Kidney epithelial cell (primary cell): ENCODE results near the gene CNTNAP2. TPM values are rescaled to one million over a fixed set of nuclear protein-coding genes. Genes with fewer than 3 reads are reported as not detected.

Experiments used
- DNase-seq: peaks from one replicate; pipeline ENCODE4 v3.0.0-alpha.2; 2010; ENCODE audit warnings: low read depth
- H3K27me3 ChIP-seq: 2 replicates; pipeline ENCODE4 v1.6.0; 2011; ENCODE audit warnings: low read length; ENCODE audit not compliant: control insufficient read depth, insufficient read depth
- H3K36me3 ChIP-seq: 2 replicates; pipeline ENCODE4 v1.5.1; 2011; ENCODE audit warnings: low read length; ENCODE audit not compliant: control insufficient read depth, insufficient read depth
- H3K4me3 ChIP-seq: 2 replicates; pipeline ENCODE4 v1.5.1; 2011; ENCODE audit warnings: low read depth, mild to moderate bottlenecking, control low read depth, low read length
- total RNA-seq: library from RNA; depleted of rRNA; stranded (reverse); fragments of >200 nt; gene quantifications from 2 replicates; pipeline ENCODE4 v1.2.3, GENCODE V29; 2015
- TF ChIP-seq, protein P1 (sequence below): IDR thresholded peaks from 2 replicates; pipeline ENCODE4 v1.5.1; 2011; ENCODE audit warnings: mild to moderate bottlenecking, moderate library complexity, low read length, control low read depth, inconsistent platforms; ENCODE audit not compliant: insufficient read depth, poor library complexity, severe bottlenecking

CNTNAP2 gene
- total RNA-seq, 1 donor from 2014 or later: 14.0 TPM

DNA sequence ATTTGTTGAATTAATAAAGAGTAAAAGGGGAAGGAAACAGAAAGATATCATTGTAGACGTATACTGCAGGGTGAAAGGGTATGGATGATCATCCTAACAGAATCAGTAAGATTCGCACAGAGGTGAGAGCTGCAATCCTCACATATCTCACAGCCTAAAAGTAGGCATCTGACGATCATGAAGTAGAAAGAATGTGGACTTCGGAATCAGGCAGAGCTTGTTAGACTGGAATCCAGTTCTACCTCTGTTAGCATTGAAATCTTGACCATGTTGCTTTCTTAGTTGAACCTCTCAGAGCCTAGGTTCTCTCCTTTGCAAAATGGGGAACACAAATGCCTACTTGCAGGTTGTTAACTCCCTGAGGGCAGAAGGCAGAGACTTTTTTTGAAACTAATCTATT lies 2154.0 kb downstream of the CNTNAP2 start:
- Histone ChIP-seq H3K36me3 (no peaks in the 10 kb centered on the region), H3K27me3 (peaks cover 2% of the 10 kb centered on the region), H3K4me3 (no peak overlapping the region)
- no peak for DNase-seq
- TF ChIP-seq, protein P1, sequence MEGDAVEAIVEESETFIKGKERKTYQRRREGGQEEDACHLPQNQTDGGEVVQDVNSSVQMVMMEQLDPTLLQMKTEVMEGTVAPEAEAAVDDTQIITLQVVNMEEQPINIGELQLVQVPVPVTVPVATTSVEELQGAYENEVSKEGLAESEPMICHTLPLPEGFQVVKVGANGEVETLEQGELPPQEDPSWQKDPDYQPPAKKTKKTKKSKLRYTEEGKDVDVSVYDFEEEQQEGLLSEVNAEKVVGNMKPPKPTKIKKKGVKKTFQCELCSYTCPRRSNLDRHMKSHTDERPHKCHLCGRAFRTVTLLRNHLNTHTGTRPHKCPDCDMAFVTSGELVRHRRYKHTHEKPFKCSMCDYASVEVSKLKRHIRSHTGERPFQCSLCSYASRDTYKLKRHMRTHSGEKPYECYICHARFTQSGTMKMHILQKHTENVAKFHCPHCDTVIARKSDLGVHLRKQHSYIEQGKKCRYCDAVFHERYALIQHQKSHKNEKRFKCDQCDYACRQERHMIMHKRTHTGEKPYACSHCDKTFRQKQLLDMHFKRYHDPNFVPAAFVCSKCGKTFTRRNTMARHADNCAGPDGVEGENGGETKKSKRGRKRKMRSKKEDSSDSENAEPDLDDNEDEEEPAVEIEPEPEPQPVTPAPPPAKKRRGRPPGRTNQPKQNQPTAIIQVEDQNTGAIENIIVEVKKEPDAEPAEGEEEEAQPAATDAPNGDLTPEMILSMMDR: no peak

DNA sequence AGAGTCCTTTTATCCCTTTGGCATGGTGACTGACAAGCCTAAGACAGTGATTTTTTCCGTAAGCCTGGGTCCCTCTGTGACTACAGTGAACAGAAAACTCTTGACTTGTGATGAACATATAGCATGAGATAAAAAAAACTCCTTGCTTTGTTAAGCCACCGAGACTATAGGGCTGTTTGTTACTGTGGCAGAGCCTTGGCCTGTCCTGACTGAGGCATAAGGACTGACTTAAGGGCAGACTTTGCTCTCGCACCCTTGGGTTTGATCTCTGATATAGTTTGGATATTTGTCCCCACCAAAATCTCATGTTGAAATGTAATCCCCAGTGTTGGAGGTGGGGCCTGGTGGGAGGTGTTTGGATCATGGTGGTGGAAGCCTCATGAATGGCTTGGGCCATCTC lies 2157.5 kb downstream of the CNTNAP2 start:
- Histone ChIP-seq H3K27me3 (peaks cover 2% of the 10 kb centered on the region), H3K4me3 (no peak overlapping the region), H3K36me3 (no peaks in the 10 kb centered on the region)
- no peak for DNase-seq
- TF ChIP-seq, protein P1: no peak

GRCh38 chr7:148275359-148275890 lies 2158.8 kb downstream of the CNTNAP2 start:
- H3K27me3 ChIP-seq: peaks cover 2% of the 10 kb centered on the region
- no peaks in the 10 kb centered on the region for H3K36me3 ChIP-seq
- no peak overlapping the region for H3K4me3 ChIP-seq
- TF ChIP-seq, protein P1: no peak
- no peak for DNase-seq

DNA sequence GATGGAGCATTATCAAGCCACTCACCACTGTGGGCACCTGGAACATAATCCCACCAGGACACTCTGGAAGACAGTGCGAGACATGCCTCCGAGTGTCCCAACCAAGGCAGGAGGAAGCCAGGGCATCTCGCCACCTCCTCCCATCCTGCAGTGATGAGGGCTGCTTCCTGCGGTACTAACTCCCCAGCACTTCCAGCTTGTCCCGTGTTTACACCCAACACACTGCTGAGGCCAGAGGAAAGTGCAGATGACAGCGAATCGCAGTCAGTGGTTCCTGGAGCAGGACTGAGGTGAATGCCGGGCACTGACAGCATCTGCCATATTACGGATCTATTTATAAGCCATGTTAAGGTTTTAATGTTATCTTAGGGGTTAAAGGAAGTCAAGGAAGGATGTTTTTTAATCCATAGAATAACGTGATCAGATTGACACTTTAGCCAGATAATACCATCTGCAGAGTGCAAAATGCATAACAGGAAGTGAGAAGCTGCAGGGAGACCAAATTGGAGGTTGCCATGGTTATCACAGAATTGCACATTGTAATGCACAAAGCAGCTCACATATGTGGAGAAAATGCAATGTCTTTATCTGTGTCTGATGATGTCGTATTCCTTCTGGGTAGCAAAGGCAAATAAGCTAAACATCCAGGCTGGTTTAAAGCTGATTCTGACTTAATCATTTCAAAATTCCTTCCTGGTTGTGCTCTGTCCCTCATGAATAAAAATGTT lies 2159.9 kb downstream of the CNTNAP2 start:
- no peak for DNase-seq
- no peak overlapping the region for H3K4me3 ChIP-seq
- H3K36me3 ChIP-seq: no peaks in the 10 kb centered on the region
- TF ChIP-seq, protein P1: no peak
- peaks cover 2% of the 10 kb centered on the region for H3K27me3 ChIP-seq

GRCh38 chr7:148277042-148277660 lies 2160.6 kb downstream of the CNTNAP2 start:
- Histone ChIP-seq H3K36me3 (no peaks in the 10 kb centered on the region), H3K27me3 (peaks cover 2% of the 10 kb centered on the region), H3K4me3 (no peak overlapping the region)
- no peak for DNase-seq
- TF ChIP-seq, protein P1: no peak
